K562 (cell line): Measurements from ENCODE around the gene FES. TPM values are rescaled to one million over a fixed set of nuclear protein-coding genes. Genes with fewer than 3 reads are reported as not detected.

Source experiments
- ATAC-seq: fragments of 200-7000 bp; cut with Tn5 transposase; 3 replicates; pipeline ENCODE4 v1.9.1; 2020; ENCODE audit warnings: moderate library complexity
- BruUV-seq: library from RNA; stranded (reverse); fragments of 400-500 nt; replicated peaks from 2 replicates; lab custom pipeline; 2021; lab: Mats Ljungman, UMichigan
- CTCF ChIA-PET: fragments of 300-600 bp; formaldehyde crosslinking; extraction: SDS; loops from one replicate; lab custom pipeline; 2021; ENCODE audit warnings: low intra/inter-chr PET ratio; lab: Yijun Ruan, JAX
- POLR2A ChIA-PET: fragments of 300-600, 350-650 bp; sonication (Branson Sonifier 250); formaldehyde crosslinking; extraction: SDS; loops from one replicate; lab custom pipeline; 2021; ENCODE audit warnings: antibody characterized with exemption, inconsistent platforms; lab: Yijun Ruan, JAX
- DNase-seq, 4 experiments: peaks; one replicate each; pipeline versions ENCODE4 v3.0.0 to v3.0.0-alpha.2; 2011 to 2018; ENCODE audit warnings: low spot score in 3 of 4, mixed read lengths in 3 of 4; ENCODE audit errors: extremely low read depth in 1 of 4
- FAIRE-seq: peaks from 2 replicates; lab custom pipeline; 2011; peaks lifted over from hg19 to GRCh38; lab: Jason Lieb, UNC
- H2AFZ ChIP-seq: 2 replicates; pipeline ENCODE4 v1.6.0; 2011; ENCODE audit warnings: low read depth, low read length, control low read depth, inconsistent platforms
- H3K27ac ChIP-seq: fragments of 200-600 bp; 3 replicates; pipeline ENCODE4 v1.8.0; 2011; ENCODE audit warnings: low read depth, mild to moderate bottlenecking, control low read depth, inconsistent platforms, low read length, moderate library complexity, mixed read lengths; ENCODE audit errors: extremely low read depth
- H3K27me3 ChIP-seq, 2 experiments: fragments of 300-600 bp in 1 of 2; 2 replicates in 1 of 2; 3 replicates in 1 of 2; pipeline versions ENCODE4 v1.6.0 to v1.8.0; 2011; ENCODE audit warnings: inconsistent platforms in 2 of 2, low read length in 2 of 2, mild to moderate bottlenecking in 1 of 2, mixed read lengths in 1 of 2, moderate library complexity in 1 of 2; ENCODE audit not compliant: control insufficient read depth in 2 of 2, insufficient read depth in 2 of 2
- H3K36me3 ChIP-seq: fragments of 300-600 bp; 3 replicates; pipeline ENCODE4 v1.8.0; 2011; ENCODE audit warnings: mild to moderate bottlenecking, low read length, inconsistent platforms; ENCODE audit not compliant: control insufficient read depth, insufficient read depth
- H3K4me1 ChIP-seq, 2 experiments: fragments of 200-600 bp in 1 of 2; replicated peaks in 1 of 2; 2 replicates in 1 of 2; 3 replicates in 1 of 2; pipeline versions ENCODE4 v1.5.1 to v1.8.0; 2011; ENCODE audit warnings: inconsistent platforms in 2 of 2, low read length in 2 of 2, mild to moderate bottlenecking in 1 of 2, mixed read lengths in 1 of 2, moderate library complexity in 1 of 2; ENCODE audit not compliant: control insufficient read depth in 2 of 2, insufficient read depth in 2 of 2
- H3K4me2 ChIP-seq: 2 replicates; pipeline ENCODE4 v1.6.1; 2011; ENCODE audit warnings: low read length, control low read depth, inconsistent platforms, mixed read lengths; ENCODE audit not compliant: insufficient read depth
- H3K4me3 ChIP-seq: fragments of 200-600 bp; sonication (generic), shearing (Covaris generic); 2 replicates; pipeline ENCODE4 v1.5.1; 2016; ENCODE audit warnings: control low read depth, inconsistent platforms
- H3K79me2 ChIP-seq: fragments of 200-600 bp; 3 replicates; pipeline ENCODE4 v1.8.0; 2011; ENCODE audit warnings: low read length, inconsistent platforms; ENCODE audit not compliant: control insufficient read depth, insufficient read depth
- H3K9ac ChIP-seq, 2 experiments: 2 replicates each; pipeline versions ENCODE4 v1.6.0 to v1.6.1; 2011; ENCODE audit warnings: low read depth in 2 of 2, low read length in 2 of 2, control low read depth in 1 of 2, inconsistent platforms in 1 of 2, mild to moderate bottlenecking in 1 of 2, mixed read lengths in 1 of 2; ENCODE audit not compliant: insufficient read depth in 1 of 2
- H3K9me1 ChIP-seq: one replicate; pipeline ENCODE4 v1.6.0; 2011; ENCODE audit warnings: inconsistent platforms, mild to moderate bottlenecking, low read length, moderate library complexity; ENCODE audit not compliant: control insufficient read depth, insufficient read depth
- H3K9me3 ChIP-seq: replicated peaks from 2 replicates; pipeline ENCODE4 v1.5.1; 2011; ENCODE audit warnings: low read depth, low read length, inconsistent platforms; ENCODE audit not compliant: control insufficient read depth, insufficient read depth
- H4K20me1 ChIP-seq: replicated peaks from 2 replicates; pipeline ENCODE4 v1.6.1; 2011; ENCODE audit warnings: low read length, inconsistent platforms, mixed read lengths; ENCODE audit not compliant: control insufficient read depth, insufficient read depth
- BRF2 ChIP-seq: IDR thresholded peaks from 3 replicates; pipeline ENCODE4 v1.6.1; 2011; ENCODE audit warnings: borderline replicate concordance, mild to moderate bottlenecking; ENCODE audit not compliant: insufficient read length, insufficient read depth
- CTBP1 ChIP-seq: fragments of 450-650 bp; IDR thresholded peaks from 2 replicates; pipeline ENCODE4 v1.6.1; 2016; ENCODE audit warnings: borderline replicate concordance
- FOSL1 ChIP-seq: fragments of 200-800 bp; sonication (Bioruptor generic); conservative IDR thresholded peaks from 2 replicates; pipeline ENCODE4 v1.6.1; 2016; ENCODE audit warnings: missing genetic modification characterization, missing compliant biosample characterization
- HMGN3 ChIP-seq: IDR thresholded peaks from 2 replicates; pipeline ENCODE4 v1.6.1; 2011; ENCODE audit warnings: borderline replicate concordance, low read depth, mild to moderate bottlenecking, mixed read lengths, low read length; ENCODE audit not compliant: insufficient read length; ENCODE audit errors: extremely low read depth
- POLR2AphosphoS2 ChIP-seq: IDR thresholded peaks from 2 replicates; pipeline ENCODE4 v1.6.1; 2012; ENCODE audit warnings: low read length, improper control_type of control experiment
- POLR2B ChIP-seq: fragments of 450-650 bp; IDR thresholded peaks from 2 replicates; pipeline ENCODE4 v1.6.1; 2018; ENCODE audit warnings: low read depth; ENCODE audit not compliant: partially characterized antibody
- POLR2G ChIP-seq: fragments of 200-400 bp; formaldehyde crosslinking; IDR thresholded peaks from 2 replicates; pipeline ENCODE4 v1.6.1; 2017; ENCODE audit warnings: low read depth, mild to moderate bottlenecking, antibody characterized with exemption, low read length, moderate library complexity
- PURB ChIP-seq: sonication (generic); formaldehyde crosslinking; IDR thresholded peaks from 2 replicates; pipeline ENCODE4 v1.9.0; 2021; ENCODE audit warnings: low read depth, mild to moderate bottlenecking, missing genetic modification reagents
- RBM22 ChIP-seq: fragments of 200-400 bp; formaldehyde crosslinking; IDR thresholded peaks from 2 replicates; pipeline ENCODE4 v1.6.1; 2018; ENCODE audit warnings: low read length, low read depth; ENCODE audit not compliant: poor library complexity, severe bottlenecking
- RBM25 ChIP-seq: fragments of 200-400 bp; formaldehyde crosslinking; IDR thresholded peaks from 2 replicates; pipeline ENCODE4 v1.6.1; 2018; ENCODE audit warnings: low read length, low read depth, moderate library complexity; ENCODE audit not compliant: severe bottlenecking
- SMAD3 ChIP-seq: fragments of 450-650 bp; formaldehyde crosslinking; conservative IDR thresholded peaks from 2 replicates; pipeline ENCODE4 v1.4.0; 2020; ENCODE audit warnings: mild to moderate bottlenecking
- SMAD4 ChIP-seq: fragments of 250-450 bp; sonication (Bioruptor Pico); conservative IDR thresholded peaks from 2 replicates; pipeline ENCODE4 v1.8.0; 2021; ENCODE audit warnings: inconsistent platforms, mild to moderate bottlenecking, moderate library complexity
- SMARCA5 ChIP-seq: fragments of 450-650 bp; IDR thresholded peaks from 2 replicates; pipeline ENCODE4 v1.6.1; 2016
- STAG1 ChIP-seq: sonication (generic); formaldehyde crosslinking; IDR thresholded peaks from 2 replicates; pipeline ENCODE4 v1.5.0; 2020; ENCODE audit warnings: missing genetic modification reagents, borderline replicate concordance
- TEAD1 ChIP-seq, 2 experiments: fragments of 450-650 bp in 1 of 2; sonication (generic) in 1 of 2; formaldehyde crosslinking; IDR thresholded peaks; 2 replicates each; pipeline versions ENCODE4 v1.4.0 to v1.8.0; 2020 to 2022; ENCODE audit warnings: mild to moderate bottlenecking in 2 of 2, missing genetic modification reagents in 1 of 2
- TRIM28 ChIP-seq: fragments of 450-650 bp; IDR thresholded peaks from 2 replicates; pipeline ENCODE4 v1.6.1; 2017
- ZNF766 ChIP-seq: fragments of 200-800 bp; sonication (Bioruptor generic); conservative IDR thresholded peaks from 2 replicates; pipeline ENCODE4 v1.6.1; 2016; ENCODE audit warnings: missing genetic modification characterization, missing compliant biosample characterization
- WGBS: fragments of 100-300 bp; shearing (Covaris generic); methylation state at CpG from one replicate; pipeline ENCODE4 v1.1.6; 2016; ENCODE audit warnings: low coverage, mixed read lengths; ENCODE audit not compliant: insufficient coverage; ENCODE audit errors: missing lambda C conversion rate; 5-methylcytosine and 5-hydroxymethylcytosine counted together
- in situ Hi-C: fragments of 300-500 bp; cut with MboI; formaldehyde crosslinking; loops from 4 replicates; pipeline ENCODE4 v1.15.0; 2018; ENCODE audit warnings: inconsistent platforms, mixed read lengths
- intact Hi-C: fragments of 100-400 bp; cut with micrococcal nuclease; formaldehyde crosslinking; loops from 2 replicates; pipeline ENCODE4 v1.14.2; 2022
- polyA plus RNA-seq, 8 experiments: library from polyadenylated mRNA; depleted of rRNA in 4 of 8; stranded (reverse) in 5 of 8; unstranded in 3 of 8; fragments of >200 nt; fragmentation: Nextera tagmentation in 2 of 8; fragmentation: Illumina TruSeq in 1 of 8; extraction: Ambion mirVana in 2 of 8; extraction: Trizol in 1 of 8; gene quantifications; 2 replicates each; pipeline versions ENCODE4 v1.2.1 to v1.2.3, GENCODE V29; 2011 to 2014; ENCODE audit warnings: inconsistent platforms in 1 of 8, missing spikeins in 1 of 8
- total RNA-seq, 7 experiments: library from RNA; depleted of rRNA in 6 of 7; stranded (reverse); fragments of >200 nt in 6 of 7; fragmentation: Illumina TruSeq in 2 of 7; extraction: Trizol in 2 of 7; gene quantifications; 2 replicates each; pipeline versions ENCODE4 v1.2.1 to v1.2.3, GENCODE V29; 2011 to 2021; ENCODE audit warnings: low replicate concordance in 1 of 7
- TF ChIP-seq, protein P1 (sequence below): fragments of 450-650 bp; formaldehyde crosslinking; IDR thresholded peaks from 2 replicates; pipeline ENCODE4 v1.4.0; 2020; ENCODE audit warnings: mild to moderate bottlenecking, moderate library complexity
- TF ChIP-seq, protein P2 (sequence below): sonication (generic); formaldehyde crosslinking; IDR thresholded peaks from 2 replicates; pipeline ENCODE4 v1.8.0; 2022; ENCODE audit warnings: missing genetic modification reagents, mild to moderate bottlenecking, moderate library complexity, borderline replicate concordance

FES gene
- total and polyA plus RNA-seq, 9 of the 15 experiments (the other 6 are each of a cell fraction or from before 2014, with no cell fraction given) = 0.38 to 2.6 (median 0.82) TPM

DNA sequence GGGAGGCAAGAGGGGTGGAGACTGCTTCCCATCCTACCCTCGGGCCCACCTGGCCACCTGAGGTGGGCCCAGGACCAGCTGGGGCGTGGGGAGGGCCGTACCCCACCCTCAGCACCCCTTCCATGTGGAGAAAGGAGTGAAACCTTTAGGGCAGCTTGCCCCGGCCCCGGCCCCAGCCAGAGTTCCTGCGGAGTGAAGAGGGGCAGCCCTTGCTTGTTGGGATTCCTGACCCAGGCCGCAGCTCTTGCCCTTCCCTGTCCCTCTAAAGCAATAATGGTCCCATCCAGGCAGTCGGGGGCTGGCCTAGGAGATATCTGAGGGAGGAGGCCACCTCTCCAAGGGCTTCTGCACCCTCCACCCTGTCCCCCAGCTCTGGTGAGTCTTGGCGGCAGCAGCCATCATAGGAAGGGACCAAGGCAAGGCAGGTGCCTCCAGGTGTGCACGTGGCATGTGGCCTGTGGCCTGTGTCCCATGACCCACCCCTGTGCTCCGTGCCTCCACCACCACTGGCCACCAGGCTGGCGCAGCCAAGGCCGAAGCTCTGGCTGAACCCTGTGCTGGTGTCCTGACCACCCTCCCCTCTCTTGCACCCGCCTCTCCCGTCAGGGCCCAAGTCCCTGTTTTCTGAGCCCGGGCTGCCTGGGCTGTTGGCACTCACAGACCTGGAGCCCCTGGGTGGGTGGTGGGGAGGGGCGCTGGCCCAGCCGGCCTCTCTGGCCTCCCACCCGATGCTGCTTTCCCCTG lies 2.2 kb upstream of the FES start:
- Histone ChIP-seq H2AFZ (no peak overlapping the region), H3K9me1 (peaks cover 3% of the 10 kb centered on the region), H3K9ac (peak overlapping the region in 1 of 2 experiments; percentile 40; a peak in 1 of 4 replicates), H3K9me3 (no peaks in the 10 kb centered on the region), H3K36me3 (peaks cover 64% of the 10 kb centered on the region), H3K4me3 (no peak overlapping the region), H3K27ac (no peak overlapping the region), H4K20me1 (peaks cover 6% of the 10 kb centered on the region; the same call in 1 of the 2 replicates), H3K4me1 (peaks cover 10 to 69% of the 10 kb centered on the region in 2 experiments; a peak in 4 of 5 replicates), H3K79me2 (no peaks in the 10 kb centered on the region), H3K27me3 (no peaks in the 10 kb centered on the region), H3K4me2 (no peak overlapping the region)
- WGBS = 89% methylated on average over 13 of the region's 19 CpGs
- ATAC-seq = peak; percentile 11
- TSS peak; percentile 29 for BruUV-seq
- intact Hi-C loops (loop anchor here (10.0 kb wide), 1 partner anchor 557 kb away; no protein-coding TSS in a partner anchor), in situ Hi-C loops (loop anchor here (10.0 kb wide), 1 partner anchor 567 kb away; no protein-coding TSS in a partner anchor)
- FAIRE-seq = no peak
- POLR2A ChIA-PET = interaction anchor here (0.6 to 1.7 kb wide), 9 partner anchors 9 to 93 kb away, joined by 3 to 8 read pairs (median 3); partner anchors contain the start of gene FURIN
- CTCF ChIA-PET = no interaction called here
- peak in 1 of 4 experiments; percentile 9 for DNase-seq
- peak; percentile 63; the same call in 1 of the 2 replicates for TF ChIP-seq POLR2AphosphoS2
- TF ChIP-seq SMAD3 (CRISPR knock-in tag) = no peak
- no peak for TF ChIP-seq BRF2
- TF ChIP-seq SMAD4 = no peak
- TF ChIP-seq TRIM28 = no peak
- TF ChIP-seq, protein P1, sequence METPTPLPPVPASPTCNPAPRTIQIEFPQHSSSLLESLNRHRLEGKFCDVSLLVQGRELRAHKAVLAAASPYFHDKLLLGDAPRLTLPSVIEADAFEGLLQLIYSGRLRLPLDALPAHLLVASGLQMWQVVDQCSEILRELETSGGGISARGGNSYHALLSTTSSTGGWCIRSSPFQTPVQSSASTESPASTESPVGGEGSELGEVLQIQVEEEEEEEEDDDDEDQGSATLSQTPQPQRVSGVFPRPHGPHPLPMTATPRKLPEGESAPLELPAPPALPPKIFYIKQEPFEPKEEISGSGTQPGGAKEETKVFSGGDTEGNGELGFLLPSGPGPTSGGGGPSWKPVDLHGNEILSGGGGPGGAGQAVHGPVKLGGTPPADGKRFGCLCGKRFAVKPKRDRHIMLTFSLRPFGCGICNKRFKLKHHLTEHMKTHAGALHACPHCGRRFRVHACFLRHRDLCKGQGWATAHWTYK = peak; percentile 44; the same call in 1 of the 2 replicates
- TF ChIP-seq POLR2G = peak; percentile 82
- peak; percentile 65 for TF ChIP-seq POLR2B
- peak; percentile 87 for TF ChIP-seq RBM22
- peak; percentile 37 for TF ChIP-seq HMGN3
- TF ChIP-seq FOSL1 (tag) = no peak
- TF ChIP-seq, protein P2, sequence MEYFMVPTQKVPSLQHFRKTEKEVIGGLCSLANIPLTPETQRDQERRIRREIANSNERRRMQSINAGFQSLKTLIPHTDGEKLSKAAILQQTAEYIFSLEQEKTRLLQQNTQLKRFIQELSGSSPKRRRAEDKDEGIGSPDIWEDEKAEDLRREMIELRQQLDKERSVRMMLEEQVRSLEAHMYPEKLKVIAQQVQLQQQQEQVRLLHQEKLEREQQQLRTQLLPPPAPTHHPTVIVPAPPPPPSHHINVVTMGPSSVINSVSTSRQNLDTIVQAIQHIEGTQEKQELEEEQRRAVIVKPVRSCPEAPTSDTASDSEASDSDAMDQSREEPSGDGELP = no peak
- no peak for TF ChIP-seq TEAD1 (CRISPR knock-in tag; IDR thresholded peaks at IDR 0.05)
- TF ChIP-seq SMARCA5 = no peak
- peak; percentile 27; the same call in 1 of the 2 replicates for TF ChIP-seq CTBP1
- no peak for TF ChIP-seq STAG1 (CRISPR knock-in tag)
- no peak for TF ChIP-seq RBM25
- TF ChIP-seq ZNF766 = no peak
- no peak for TF ChIP-seq PURB (CRISPR knock-in tag)
